WI38 (cell line): ENCODE data around the gene HIGD2A.

ENCODE experiments used
- H3K4me3 ChIP-seq: 2 replicates; pipeline ENCODE4 v1.5.1; 2011; ENCODE audit warnings: low read depth, mild to moderate bottlenecking, control low read depth, low read length
- TF ChIP-seq, protein P1 (sequence below): IDR thresholded peaks from 2 replicates; pipeline ENCODE4 v1.5.1; 2012; ENCODE audit warnings: low read depth, mild to moderate bottlenecking, control low read depth, low read length

The HIGD2A gene

GRCh38 chr5:176436656-176437055 lies 48.1 kb downstream of the HIGD2A start:
- H3K4me3 ChIP-seq: peak overlapping the region; percentile 15; the same call in 1 of the 2 replicates
- TF ChIP-seq, protein P1, sequence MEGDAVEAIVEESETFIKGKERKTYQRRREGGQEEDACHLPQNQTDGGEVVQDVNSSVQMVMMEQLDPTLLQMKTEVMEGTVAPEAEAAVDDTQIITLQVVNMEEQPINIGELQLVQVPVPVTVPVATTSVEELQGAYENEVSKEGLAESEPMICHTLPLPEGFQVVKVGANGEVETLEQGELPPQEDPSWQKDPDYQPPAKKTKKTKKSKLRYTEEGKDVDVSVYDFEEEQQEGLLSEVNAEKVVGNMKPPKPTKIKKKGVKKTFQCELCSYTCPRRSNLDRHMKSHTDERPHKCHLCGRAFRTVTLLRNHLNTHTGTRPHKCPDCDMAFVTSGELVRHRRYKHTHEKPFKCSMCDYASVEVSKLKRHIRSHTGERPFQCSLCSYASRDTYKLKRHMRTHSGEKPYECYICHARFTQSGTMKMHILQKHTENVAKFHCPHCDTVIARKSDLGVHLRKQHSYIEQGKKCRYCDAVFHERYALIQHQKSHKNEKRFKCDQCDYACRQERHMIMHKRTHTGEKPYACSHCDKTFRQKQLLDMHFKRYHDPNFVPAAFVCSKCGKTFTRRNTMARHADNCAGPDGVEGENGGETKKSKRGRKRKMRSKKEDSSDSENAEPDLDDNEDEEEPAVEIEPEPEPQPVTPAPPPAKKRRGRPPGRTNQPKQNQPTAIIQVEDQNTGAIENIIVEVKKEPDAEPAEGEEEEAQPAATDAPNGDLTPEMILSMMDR: no peak

GRCh38 chr5:176438959-176439757 lies 50.6 kb downstream of the HIGD2A start:
- TF ChIP-seq, protein P1: no peak
- H3K4me3 ChIP-seq: no peak overlapping the region
